Neural progenitor cell (in vitro differentiated cells): ENCODE data around the gene MED25. TPM values are rescaled to one million over a fixed set of nuclear protein-coding genes. Genes with fewer than 3 reads are reported as not detected.

Experiments used
- DNase-seq: peaks from one replicate; pipeline ENCODE4 v3.0.0-alpha.2; 2016; ENCODE audit warnings: low spot score
- H2AFZ ChIP-seq: fragments of 200-600 bp; sonication (generic); replicated peaks from 2 replicates; pipeline ENCODE4 v1.6.1; 2016; ENCODE audit warnings: antibody characterized with exemption
- H3F3A ChIP-seq: fragments of 200-600 bp; sonication (generic); 2 replicates; pipeline ENCODE4 v1.6.1; 2016; ENCODE audit warnings: antibody characterized with exemption, low read depth
- H3K27ac ChIP-seq: fragments of 200-600 bp; sonication (generic); 2 replicates; pipeline ENCODE4 v1.5.1; 2016; ENCODE audit warnings: mild to moderate bottlenecking
- H3K27me3 ChIP-seq: fragments of 200-600 bp; sonication (generic); 2 replicates; pipeline ENCODE4 v1.6.1; 2016; ENCODE audit warnings: mild to moderate bottlenecking, moderate library complexity
- H3K36me3 ChIP-seq: fragments of 200-600 bp; sonication (generic); 2 replicates; pipeline ENCODE4 v1.5.1; 2016
- H3K4me1 ChIP-seq: fragments of 200-600 bp; sonication (generic); 2 replicates; pipeline ENCODE4 v1.6.1; 2016; ENCODE audit warnings: mixed run types
- H3K4me2 ChIP-seq: fragments of 200-600 bp; sonication (generic); 2 replicates; pipeline ENCODE4 v1.6.1; 2016
- H3K4me3 ChIP-seq: fragments of 200-600 bp; sonication (generic); 2 replicates; pipeline ENCODE4 v1.5.1; 2016
- H3K79me2 ChIP-seq: fragments of 200-600 bp; sonication (generic); 2 replicates; pipeline ENCODE4 v1.6.1; 2016; ENCODE audit warnings: low read depth
- H3K9ac ChIP-seq: fragments of 200-600 bp; sonication (generic); 2 replicates; pipeline ENCODE4 v1.6.1; 2016
- H3K9me3 ChIP-seq: fragments of 200-600 bp; sonication (generic); 2 replicates; pipeline ENCODE4 v1.5.1; 2016; ENCODE audit warnings: low read depth
- H4K20me1 ChIP-seq: fragments of 200-600 bp; sonication (generic); 2 replicates; pipeline ENCODE4 v1.6.1; 2016; ENCODE audit warnings: low read depth
- H3K27ac Mint-ChIP-seq: 3 replicates; pipeline ENCODE4 v1.8.0; 2021; ENCODE audit warnings: mixed read lengths
- H3K27me3 Mint-ChIP-seq: 2 replicates; pipeline ENCODE4 v1.8.0; 2022; ENCODE audit warnings: low read depth, mild to moderate bottlenecking, inconsistent platforms, moderate library complexity, mixed read lengths; ENCODE audit not compliant: insufficient read depth
- H3K36me3 Mint-ChIP-seq: 3 replicates; pipeline ENCODE4 v1.8.0; 2021; ENCODE audit warnings: mixed read lengths
- H3K4me1 Mint-ChIP-seq: 3 replicates; pipeline ENCODE4 v1.8.0; 2021; ENCODE audit warnings: mixed read lengths
- H3K4me3 Mint-ChIP-seq: 3 replicates; pipeline ENCODE4 v1.8.0; 2021; ENCODE audit warnings: mild to moderate bottlenecking, moderate library complexity, mixed read lengths
- H3K9me3 Mint-ChIP-seq: 3 replicates; pipeline ENCODE4 v1.8.0; 2020; ENCODE audit warnings: mixed read lengths
- EZH2 ChIP-seq: fragments of 200-600 bp; sonication (generic); IDR thresholded peaks from 2 replicates; pipeline ENCODE4 v1.6.1; 2017; ENCODE audit warnings: antibody characterized with exemption, mild to moderate bottlenecking, moderate library complexity
- EZH2phosphoT487 ChIP-seq: fragments of 200-600 bp; sonication (generic); IDR thresholded peaks from 2 replicates; pipeline ENCODE4 v1.6.1; 2017; ENCODE audit warnings: antibody characterized with exemption
- total RNA-seq: library from RNA; depleted of rRNA; stranded (reverse); fragments of >200 nt; gene quantifications from 2 replicates; pipeline ENCODE4 v1.2.3, GENCODE V29; 2015; ENCODE audit warnings: low replicate concordance
- TF ChIP-seq, protein P1 (sequence below): fragments of 200-600 bp; sonication (generic); IDR thresholded peaks from 2 replicates; pipeline ENCODE4 v1.5.1; 2017; ENCODE audit warnings: antibody characterized with exemption, mild to moderate bottlenecking

Gene MED25
- total RNA-seq, 1 donor from 2014 or later, result 44.9 TPM

DNA sequence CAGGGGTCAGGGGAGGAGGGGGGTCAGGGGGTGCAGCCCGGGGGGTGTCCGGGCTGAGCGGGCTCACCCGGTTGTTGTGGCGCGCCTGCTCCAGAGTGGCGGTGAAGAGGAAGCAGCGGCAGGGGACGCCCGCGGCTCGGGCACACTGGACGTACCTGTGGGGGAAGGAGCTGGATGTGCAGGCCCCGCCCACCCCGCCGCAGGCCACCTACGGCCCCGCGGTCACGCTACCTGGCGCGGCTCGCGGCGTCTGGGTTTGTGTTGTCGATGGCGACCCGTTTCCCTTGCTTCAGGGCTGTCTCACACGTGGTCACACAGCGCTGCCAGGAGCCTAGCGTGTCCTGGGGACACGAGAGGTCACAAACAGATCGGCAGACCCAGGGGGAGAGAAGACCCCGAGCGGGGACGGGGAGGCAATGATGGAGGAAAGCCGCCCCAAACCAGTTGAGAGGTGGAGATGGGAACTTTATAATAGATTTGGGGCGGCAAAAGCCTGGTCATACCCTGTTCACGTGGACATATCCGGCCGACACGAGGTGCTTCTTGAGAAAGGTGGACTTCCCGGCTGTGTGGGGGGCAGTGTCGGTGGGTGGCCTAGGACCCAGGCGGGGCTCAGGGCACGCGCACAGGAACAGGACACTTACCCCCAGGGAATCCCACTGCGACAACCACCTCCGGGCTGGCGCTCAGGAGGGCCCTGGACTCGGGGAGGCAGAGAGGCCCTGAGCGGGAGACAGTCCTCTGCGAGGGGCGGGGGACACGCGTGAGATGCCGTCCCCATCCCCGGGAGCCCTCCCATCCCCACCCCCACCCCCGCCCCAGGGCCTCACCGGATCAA lies 43.7 kb downstream of the MED25 start:
- Mint-ChIP-seq H3K4me1 (peaks cover 41% of the 10 kb centered on the region), H3K27ac (no peak overlapping the region), H3K9me3 (no peaks in the 10 kb centered on the region), H3K36me3 (peaks cover 30% of the 10 kb centered on the region), H3K27me3 (peaks cover 18% of the 10 kb centered on the region), H3K4me3 (no peak overlapping the region)
- Histone ChIP-seq H4K20me1 (peaks cover 85% of the 10 kb centered on the region), H3K4me1 (peaks cover 3% of the 10 kb centered on the region), H3K9ac (no peak overlapping the region), H3K27ac (peak overlapping the region; percentile 70), H3K79me2 (peaks cover 38% of the 10 kb centered on the region), H3K27me3 (no peaks in the 10 kb centered on the region), H3K4me2 (no peak overlapping the region), H2AFZ (no peak overlapping the region), H3K36me3 (no peaks in the 10 kb centered on the region), H3F3A (peaks cover 93% of the 10 kb centered on the region), H3K9me3 (no peaks in the 10 kb centered on the region), H3K4me3 (no peak overlapping the region)
- TF ChIP-seq, protein P1, sequence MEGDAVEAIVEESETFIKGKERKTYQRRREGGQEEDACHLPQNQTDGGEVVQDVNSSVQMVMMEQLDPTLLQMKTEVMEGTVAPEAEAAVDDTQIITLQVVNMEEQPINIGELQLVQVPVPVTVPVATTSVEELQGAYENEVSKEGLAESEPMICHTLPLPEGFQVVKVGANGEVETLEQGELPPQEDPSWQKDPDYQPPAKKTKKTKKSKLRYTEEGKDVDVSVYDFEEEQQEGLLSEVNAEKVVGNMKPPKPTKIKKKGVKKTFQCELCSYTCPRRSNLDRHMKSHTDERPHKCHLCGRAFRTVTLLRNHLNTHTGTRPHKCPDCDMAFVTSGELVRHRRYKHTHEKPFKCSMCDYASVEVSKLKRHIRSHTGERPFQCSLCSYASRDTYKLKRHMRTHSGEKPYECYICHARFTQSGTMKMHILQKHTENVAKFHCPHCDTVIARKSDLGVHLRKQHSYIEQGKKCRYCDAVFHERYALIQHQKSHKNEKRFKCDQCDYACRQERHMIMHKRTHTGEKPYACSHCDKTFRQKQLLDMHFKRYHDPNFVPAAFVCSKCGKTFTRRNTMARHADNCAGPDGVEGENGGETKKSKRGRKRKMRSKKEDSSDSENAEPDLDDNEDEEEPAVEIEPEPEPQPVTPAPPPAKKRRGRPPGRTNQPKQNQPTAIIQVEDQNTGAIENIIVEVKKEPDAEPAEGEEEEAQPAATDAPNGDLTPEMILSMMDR, result no peak
- TF ChIP-seq EZH2phosphoT487, result no peak
- no peak for TF ChIP-seq EZH2
- DNase-seq, result no peak

DNA sequence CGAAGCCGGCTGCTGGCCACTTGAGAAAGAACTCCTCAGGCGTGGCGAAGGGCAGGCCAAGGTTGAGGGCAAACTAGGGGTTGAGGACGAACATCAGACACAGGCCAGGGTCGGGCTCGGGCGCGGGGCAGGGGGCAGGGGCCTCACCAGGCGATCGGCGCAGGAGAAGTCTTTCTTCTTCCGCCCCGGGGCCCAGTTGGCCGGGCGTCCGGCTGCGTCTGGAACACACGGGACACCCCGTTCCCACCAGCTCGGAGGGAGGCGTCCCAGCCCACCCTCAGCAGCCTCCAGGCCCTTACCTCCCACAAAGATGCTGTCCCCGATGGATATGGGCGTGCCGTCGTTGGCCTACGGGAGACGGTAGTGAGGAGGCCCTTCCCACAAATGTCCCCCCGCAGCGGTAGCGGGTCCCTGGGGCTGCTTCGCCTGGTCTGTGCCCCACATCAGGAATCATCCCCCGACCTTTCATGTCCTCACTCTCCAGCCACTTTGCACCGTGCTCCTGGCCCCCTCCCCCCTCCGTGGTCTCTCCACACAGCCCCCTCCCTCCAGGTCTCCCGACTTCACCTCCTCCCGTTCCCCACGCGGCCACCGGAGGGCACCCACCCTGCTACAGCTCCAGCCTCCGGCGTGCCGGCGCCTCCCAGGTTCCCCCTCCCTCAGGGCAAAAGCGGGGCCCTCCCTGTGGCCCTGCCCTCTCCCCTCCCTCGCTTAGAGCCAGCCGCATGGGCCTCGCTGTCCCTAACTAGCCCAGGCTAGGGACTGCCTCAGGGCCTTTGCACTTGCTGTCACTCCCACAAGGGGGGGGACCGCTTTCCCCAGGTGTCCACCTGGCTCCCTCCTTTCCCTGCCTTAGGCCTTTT lies 44.5 kb downstream of the MED25 start:
- peaks cover 38% of the 10 kb centered on the region for H3K79me2 ChIP-seq

DNA sequence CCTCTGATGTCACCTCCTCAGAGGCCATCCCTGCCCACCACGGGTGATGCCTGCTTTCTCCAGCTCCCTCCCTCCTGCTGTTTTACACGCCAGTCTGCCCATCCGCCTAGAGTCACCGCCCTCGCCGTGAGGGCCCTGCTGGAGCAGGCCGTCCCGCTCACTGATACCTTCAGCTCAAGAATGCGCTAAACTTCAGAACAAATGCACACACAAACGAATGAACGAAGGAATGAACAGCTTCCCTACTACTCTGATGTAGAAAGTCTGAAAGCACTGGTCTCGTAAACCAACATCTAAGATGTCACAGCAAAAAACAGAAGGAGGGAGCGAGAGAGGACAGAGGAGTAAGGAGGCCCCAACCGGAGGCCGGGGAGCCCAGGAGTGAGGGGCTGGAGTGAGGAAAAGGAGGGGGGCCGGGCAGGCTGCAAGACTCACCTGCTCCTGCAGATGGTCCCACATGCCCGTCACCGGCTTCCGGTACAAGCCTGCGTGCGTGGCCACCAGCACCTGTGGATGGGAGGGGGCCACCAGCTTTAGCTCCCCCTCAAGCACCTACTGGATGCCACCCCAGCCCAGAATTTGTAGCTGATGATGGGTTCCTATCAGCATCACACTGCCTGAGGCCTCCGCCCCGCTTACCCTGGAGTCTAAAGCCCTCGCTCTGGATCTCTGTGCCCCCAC lies 45.3 kb downstream of the MED25 start:
- peaks cover 29% of the 10 kb centered on the region for H3K36me3 Mint-ChIP-seq
- H3K9me3 ChIP-seq, result no peaks in the 10 kb centered on the region
- no peaks in the 10 kb centered on the region for H3K9me3 Mint-ChIP-seq
- H2AFZ ChIP-seq, result no peak overlapping the region
- H3K4me1 ChIP-seq, result peaks cover 3% of the 10 kb centered on the region
- peak overlapping the region; percentile 6 for H3K4me3 Mint-ChIP-seq
- no peak overlapping the region for H3K9ac ChIP-seq
- DNase-seq, result no peak
- peaks cover 19% of the 10 kb centered on the region for H3K27me3 Mint-ChIP-seq
- no peaks in the 10 kb centered on the region for H3K36me3 ChIP-seq
- H3K79me2 ChIP-seq, result peaks cover 38% of the 10 kb centered on the region
- H3K27ac Mint-ChIP-seq, result peak overlapping the region; percentile 76
- no peak overlapping the region for H3K27ac ChIP-seq
- no peak overlapping the region for H3K4me2 ChIP-seq
- peaks cover 69% of the 10 kb centered on the region for H4K20me1 ChIP-seq
- no peaks in the 10 kb centered on the region for H3K27me3 ChIP-seq
- TF ChIP-seq EZH2phosphoT487 (no peak), EZH2 (no peak)
- TF ChIP-seq, protein P1, result no peak
- peaks cover 48% of the 10 kb centered on the region for H3K4me1 Mint-ChIP-seq
- H3K4me3 ChIP-seq, result no peak overlapping the region
- peaks cover 92% of the 10 kb centered on the region for H3F3A ChIP-seq

More for the DNA sequence above, 44.5 kb downstream of the MED25 start:
- H3K27ac Mint-ChIP-seq, result peak overlapping the region; percentile 76
- H3F3A ChIP-seq, result peaks cover 92% of the 10 kb centered on the region
- peaks cover 77% of the 10 kb centered on the region for H4K20me1 ChIP-seq
- H3K9ac ChIP-seq, result no peak overlapping the region
- H3K36me3 ChIP-seq, result no peaks in the 10 kb centered on the region
- peak; percentile 52 for DNase-seq
- TF ChIP-seq, protein P1, result peak; percentile 45
- no peak for TF ChIP-seq EZH2
- no peak overlapping the region for H3K4me3 Mint-ChIP-seq
- no peaks in the 10 kb centered on the region for H3K9me3 ChIP-seq
- no peaks in the 10 kb centered on the region for H3K9me3 Mint-ChIP-seq
- H3K4me1 Mint-ChIP-seq, result peaks cover 46% of the 10 kb centered on the region
- H3K27ac ChIP-seq, result no peak overlapping the region
- H2AFZ ChIP-seq, result no peak overlapping the region
- H3K4me2 ChIP-seq, result no peak overlapping the region
- peaks cover 3% of the 10 kb centered on the region for H3K4me1 ChIP-seq
- no peaks in the 10 kb centered on the region for H3K27me3 ChIP-seq
- H3K4me3 ChIP-seq, result no peak overlapping the region
- peaks cover 15% of the 10 kb centered on the region for H3K27me3 Mint-ChIP-seq
- H3K36me3 Mint-ChIP-seq, result peaks cover 29% of the 10 kb centered on the region
